ENCODE measurements around the gene TEC. TPM values are rescaled to one million over a fixed set of nuclear protein-coding genes. Genes with fewer than 3 reads are reported as not detected.

TEC gene
- total and polyA plus RNA-seq, 9 of the 15 experiments (the other 6 are each of a cell fraction or from before 2014, with no cell fraction given): 5.3 to 14.7 (median 8.8) TPM

- TF ChIP-seq RAD51 (IDR thresholded peaks at IDR 0.05; ENCODE audit: borderline replicate concordance, low read depth): 0 out of 2 replicates have a peak, but pooled peaks have one; percentile 12
- peak; percentile 40; the same call in 1 of the 2 replicates for TF ChIP-seq BHLHE40 (IDR thresholded peaks at IDR 0.05; ENCODE audit: low read length)
- TF ChIP-seq MBD1 (CRISPR knock-in tag; IDR thresholded peaks at IDR 0.05): no peak
- TF ChIP-seq ZKSCAN3 (CRISPR knock-in tag; IDR thresholded peaks at IDR 0.05): no peak
- peak; percentile 90 for TF ChIP-seq DMBX1 (CRISPR knock-in tag; IDR thresholded peaks at IDR 0.05; ENCODE audit: borderline replicate concordance)
- TF ChIP-seq, protein P1, sequence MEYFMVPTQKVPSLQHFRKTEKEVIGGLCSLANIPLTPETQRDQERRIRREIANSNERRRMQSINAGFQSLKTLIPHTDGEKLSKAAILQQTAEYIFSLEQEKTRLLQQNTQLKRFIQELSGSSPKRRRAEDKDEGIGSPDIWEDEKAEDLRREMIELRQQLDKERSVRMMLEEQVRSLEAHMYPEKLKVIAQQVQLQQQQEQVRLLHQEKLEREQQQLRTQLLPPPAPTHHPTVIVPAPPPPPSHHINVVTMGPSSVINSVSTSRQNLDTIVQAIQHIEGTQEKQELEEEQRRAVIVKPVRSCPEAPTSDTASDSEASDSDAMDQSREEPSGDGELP (CRISPR knock-in tag; IDR thresholded peaks at IDR 0.05; ENCODE audit: borderline replicate concordance): no peak
- peak; percentile 95 for TF ChIP-seq SMAD4 (CRISPR knock-in tag; conservative IDR thresholded peaks at IDR 0.05)
- TF ChIP-seq ZMIZ1 (IDR thresholded peaks at IDR 0.05; ENCODE audit: low read depth in 2 of 2, low read length in 2 of 2): peak in 1 of 2 experiments; percentile 99; a peak in 2 of 4 replicates
- TF ChIP-seq POLR2G (IDR thresholded peaks at IDR 0.05; ENCODE audit: low read depth, low read length): no peak
- no peak for TF ChIP-seq RB1 (IDR thresholded peaks at IDR 0.05; ENCODE audit: low read depth)
- peak; percentile 89 for TF ChIP-seq HMGN3 (IDR thresholded peaks at IDR 0.05; ENCODE audit: borderline replicate concordance, extremely low read depth, insufficient read length, low read depth, low read length)
- TF ChIP-seq, protein P2, sequence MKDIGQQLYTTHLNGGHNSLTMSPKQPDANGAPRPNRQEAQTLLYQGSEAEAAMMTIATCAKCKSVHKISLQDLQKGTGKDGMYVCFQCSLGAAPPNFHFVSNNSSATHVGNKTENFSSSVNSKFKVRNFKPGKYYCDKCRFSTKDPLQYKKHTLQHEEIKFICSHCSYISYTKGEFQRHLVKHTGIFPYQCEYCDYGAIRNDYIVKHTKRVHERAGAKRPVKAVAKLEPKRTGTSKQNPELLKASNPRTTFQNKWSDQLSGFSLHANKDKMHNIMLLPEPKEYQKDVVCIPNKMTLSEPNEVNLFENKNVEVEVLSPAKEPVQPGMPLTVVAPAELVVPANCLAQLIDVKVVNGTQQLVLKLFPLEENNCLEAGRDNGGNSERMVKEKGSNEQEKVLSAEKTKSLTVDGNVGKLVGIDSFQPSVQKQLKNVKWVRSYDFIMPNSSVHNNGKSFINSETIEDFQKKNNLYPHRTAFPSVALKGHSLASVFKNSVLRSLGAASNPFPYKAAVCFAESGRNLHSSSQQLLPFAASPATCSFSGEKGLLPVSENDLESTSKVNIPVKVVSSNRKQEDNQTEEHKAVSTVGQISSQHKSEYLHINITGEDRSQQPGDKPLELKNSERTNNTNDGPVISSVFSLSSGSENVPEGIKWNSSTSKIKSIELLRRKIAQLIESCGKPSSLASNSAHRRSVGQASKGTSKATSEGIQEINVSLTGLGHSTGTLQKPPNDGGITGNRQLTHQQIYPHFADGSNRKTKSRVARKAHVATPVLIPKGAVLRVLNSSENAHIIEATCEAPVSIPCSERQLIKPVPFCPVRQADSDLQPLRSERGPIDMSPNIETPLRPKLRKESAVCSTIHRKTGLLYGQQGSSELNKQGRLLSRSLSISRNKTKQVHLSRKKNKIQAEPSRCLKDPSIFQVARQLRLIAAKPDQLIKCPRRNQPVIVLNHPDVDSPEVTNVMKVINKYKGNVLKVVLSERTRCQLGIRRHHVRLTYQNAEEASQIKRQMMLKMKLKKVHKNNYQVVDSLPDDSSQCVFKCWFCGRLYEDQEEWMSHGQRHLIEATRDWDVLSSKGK (CRISPR knock-in tag; IDR thresholded peaks at IDR 0.05): no peak
- peak; percentile 84 for TF ChIP-seq FOXA1 (IDR thresholded peaks at IDR 0.05; ENCODE audit: borderline replicate concordance)
- TF ChIP-seq PPARD (CRISPR knock-in tag; IDR thresholded peaks at IDR 0.05): no peak
- TF ChIP-seq ZNF436 (CRISPR knock-in tag; IDR thresholded peaks at IDR 0.05): no peak
- TF ChIP-seq MEF2D (tag; conservative IDR thresholded peaks at IDR 0.05; ENCODE audit: low read depth): peak; percentile 99
- TF ChIP-seq ZNF696 (CRISPR knock-in tag; conservative IDR thresholded peaks at IDR 0.05): no peak
- TF ChIP-seq ZNF354B (CRISPR knock-in tag; IDR thresholded peaks at IDR 0.05): no peak
- no peak for TF ChIP-seq SP2 (IDR thresholded peaks at IDR 0.05; ENCODE audit: extremely low read depth, low read depth, low read length, poor library complexity, severe bottlenecking)
Observed at GRCh38 chr4:48203819-48204218, 65.8 kb downstream of the TEC start (continued).

All from K562 (cell line).